HepG2 (cell line): Measurements from ENCODE around the gene NAGS. TPM values are rescaled to one million over a fixed set of nuclear protein-coding genes. Genes with fewer than 3 reads are reported as not detected.

ENCODE experiments used
- ATAC-seq: fragments of 200-7000 bp; cut with Tn5 transposase; 3 replicates; pipeline ENCODE4 v1.9.1; 2020; ENCODE audit warnings: mild to moderate bottlenecking, moderate library complexity
- BruUV-seq: library from RNA; stranded (reverse); fragments of 400-500 nt; replicated peaks from 2 replicates; lab custom pipeline; 2021; lab: Mats Ljungman, UMichigan
- CTCF ChIA-PET: fragments of 300-600 bp; formaldehyde crosslinking; extraction: SDS; loops from one replicate; lab custom pipeline; 2021; ENCODE audit warnings: low total read pairs, inconsistent platforms, low intra/inter-chr PET ratio; lab: Yijun Ruan, JAX
- POLR2A ChIA-PET: fragments of 350-600 bp; sonication (Branson Sonifier 250); formaldehyde crosslinking; loops from one replicate; lab custom pipeline; 2020; ENCODE audit warnings: antibody characterized with exemption, inconsistent platforms; lab: Yijun Ruan, JAX
- DNase-seq: peaks from one replicate; pipeline ENCODE4 v3.0.0-alpha.2; 2015; ENCODE audit warnings: low spot score
- FAIRE-seq: peaks from 3 replicates; lab custom pipeline; 2011; peaks lifted over from hg19 to GRCh38; lab: Jason Lieb, UNC
- H2AFZ ChIP-seq: one replicate; pipeline ENCODE4 v1.6.1; 2011; ENCODE audit warnings: low read length, inconsistent platforms
- H3K27ac ChIP-seq: fragments of 300-600 bp; 3 replicates; pipeline ENCODE4 v1.8.0; 2011; ENCODE audit warnings: mixed run types, mild to moderate bottlenecking, mixed read lengths, low read length, inconsistent platforms; ENCODE audit not compliant: insufficient read depth; ENCODE audit errors: extremely low read length
- H3K27me3 ChIP-seq, 2 experiments: fragments of 200-600 bp in 1 of 2; 2 replicates in 1 of 2; 3 replicates in 1 of 2; pipeline versions ENCODE4 v1.6.0 to v1.8.0; 2011; ENCODE audit warnings: low read length in 2 of 2, mild to moderate bottlenecking in 2 of 2, moderate library complexity in 2 of 2, inconsistent platforms in 1 of 2; ENCODE audit not compliant: insufficient read depth in 2 of 2, control insufficient read depth in 1 of 2
- H3K36me3 ChIP-seq, 2 experiments: fragments of 200-600 bp in 1 of 2; replicated peaks in 1 of 2; 2 replicates in 1 of 2; 3 replicates in 1 of 2; pipeline versions ENCODE4 v1.5.1 to v1.8.0; 2011; ENCODE audit warnings: low read length in 2 of 2, inconsistent platforms in 1 of 2; ENCODE audit not compliant: insufficient read depth in 2 of 2, control insufficient read depth in 1 of 2
- H3K4me1 ChIP-seq: 2 replicates; pipeline ENCODE4 v1.5.1; 2012; ENCODE audit warnings: low read length, inconsistent platforms; ENCODE audit not compliant: insufficient read depth
- H3K4me2 ChIP-seq: 2 replicates; pipeline ENCODE4 v1.6.0; 2011; ENCODE audit warnings: low read depth, low read length, inconsistent platforms
- H3K4me3 ChIP-seq, 3 experiments: fragments of 200-600 bp in 1 of 3; sonication (generic), shearing (Covaris generic) in 1 of 3; replicated peaks in 1 of 3; 2 replicates each; pipeline ENCODE4 v1.5.1; 2011 to 2016; ENCODE audit warnings: low read length in 3 of 3, inconsistent platforms in 2 of 3, low read depth in 2 of 3, mild to moderate bottlenecking in 2 of 3, control low read depth in 1 of 3, mixed read lengths in 1 of 3; ENCODE audit not compliant: insufficient read depth in 1 of 3
- H3K79me2 ChIP-seq: one replicate; pipeline ENCODE4 v1.6.1; 2011; ENCODE audit warnings: low read length, inconsistent platforms; ENCODE audit not compliant: insufficient read depth
- H3K9ac ChIP-seq: 2 replicates; pipeline ENCODE4 v1.6.0; 2011; ENCODE audit warnings: mild to moderate bottlenecking, low read depth, low read length, inconsistent platforms; ENCODE audit not compliant: insufficient read depth
- H3K9me3 ChIP-seq: 2 replicates; pipeline ENCODE4 v1.5.1; 2012; ENCODE audit warnings: mild to moderate bottlenecking, low read length
- H4K20me1 ChIP-seq: 2 replicates; pipeline ENCODE4 v1.6.0; 2011; ENCODE audit warnings: inconsistent platforms, mild to moderate bottlenecking, low read length, moderate library complexity; ENCODE audit not compliant: insufficient read depth
- ATF4 ChIP-seq, 2 experiments: fragments of 450-650 bp in 1 of 2; sonication (generic) in 1 of 2; formaldehyde crosslinking; IDR thresholded peaks; 2 replicates each; pipeline versions ENCODE4 v1.5.0 to v1.8.0; 2020 to 2022; ENCODE audit warnings: mild to moderate bottlenecking in 1 of 2, missing genetic modification reagents in 1 of 2
- GABPA ChIP-seq, 2 experiments: IDR thresholded peaks; 2 replicates each; pipeline ENCODE4 v1.6.1; 2011 to 2016; ENCODE audit warnings: low read depth in 2 of 2, low read length in 1 of 2, missing biosample characterization in 1 of 2, missing genetic modification characterization in 1 of 2
- MAZ ChIP-seq, 2 experiments: sonication (generic) in 1 of 2; formaldehyde crosslinking in 1 of 2; IDR thresholded peaks; 2 replicates each; pipeline versions ENCODE4 v1.5.0 to v1.6.1; 2012 to 2020; ENCODE audit warnings: low read depth in 2 of 2, mild to moderate bottlenecking in 2 of 2, borderline replicate concordance in 1 of 2, improper control_type of control experiment in 1 of 2, low read length in 1 of 2, missing genetic modification reagents in 1 of 2, moderate library complexity in 1 of 2
- NCOA2 ChIP-seq: sonication (generic); formaldehyde crosslinking; IDR thresholded peaks from 2 replicates; pipeline ENCODE4 v1.8.0; 2022; ENCODE audit warnings: inconsistent platforms
- PRDM15 ChIP-seq: sonication (generic); formaldehyde crosslinking; IDR thresholded peaks from 2 replicates; pipeline ENCODE4 v1.4.0; 2020; ENCODE audit warnings: missing genetic modification reagents
- SP1 ChIP-seq, 2 experiments: fragments of 450-650 bp in 1 of 2; sonication (generic) in 1 of 2; formaldehyde crosslinking in 1 of 2; IDR thresholded peaks; 2 replicates each; pipeline versions ENCODE4 v1.4.0 to v1.6.1; 2016 to 2020; ENCODE audit warnings: missing genetic modification reagents in 1 of 2
- ZBTB33 ChIP-seq: sonication (generic); formaldehyde crosslinking; IDR thresholded peaks from 2 replicates; pipeline ENCODE4 v1.4.0; 2020; ENCODE audit warnings: missing genetic modification reagents
- ZNF275 ChIP-seq: sonication (generic); formaldehyde crosslinking; IDR thresholded peaks from 2 replicates; pipeline ENCODE4 v1.8.0; 2022; ENCODE audit warnings: missing genetic modification reagents, mild to moderate bottlenecking, inconsistent platforms, borderline replicate concordance
- ZNF414 ChIP-seq: sonication (generic); formaldehyde crosslinking; IDR thresholded peaks from 2 replicates; pipeline ENCODE4 v1.5.0; 2020; ENCODE audit warnings: missing genetic modification reagents
- WGBS: methylation state at CpG from one replicate; pipeline ENCODE4 v1.1.6; 2017; ENCODE audit warnings: low lambda C conversion rate; 5-methylcytosine and 5-hydroxymethylcytosine counted together
- in situ Hi-C: cut with HindIII; loops from 2 replicates; pipeline ENCODE4 v1.10.0; 2017; ENCODE audit warnings: low pct_unique_long_range_greater_than_20kb; ENCODE audit not compliant: extremely low pct_ligation_motif_present
- intact Hi-C: fragments of 100-400 bp; cut with micrococcal nuclease; formaldehyde crosslinking; loops from one replicate; pipeline ENCODE4 v1.10.0; 2022; ENCODE audit not compliant: unreplicated experiment
- polyA plus RNA-seq, 8 experiments: library from polyadenylated mRNA; depleted of rRNA in 3 of 8; stranded (reverse) in 7 of 8; unstranded in 1 of 8; fragments of >200 nt; fragmentation: Illumina TruSeq in 4 of 8; extraction: Trizol in 4 of 8; gene quantifications; 2 replicates each; pipeline versions ENCODE4 v1.2.1 to v1.2.3, GENCODE V29; 2011 to 2016; ENCODE audit warnings: low read depth in 4 of 8, missing spikeins in 1 of 8, mixed read lengths in 1 of 8; ENCODE audit not compliant: insufficient read depth in 1 of 8
- total RNA-seq, 5 experiments: library from RNA; depleted of rRNA; stranded (reverse); fragments of >200 nt; fragmentation: Illumina TruSeq; extraction: Trizol; gene quantifications; 2 replicates each; pipeline ENCODE4 v1.2.3, GENCODE V29; 2016; ENCODE audit warnings: low read depth in 1 of 5

NAGS gene
- total and polyA plus RNA-seq, 2 of the 13 experiments (the other 11 are each of a cell fraction or from before 2014, with no cell fraction given), result 4.3 to 5.1 TPM

GRCh38 chr17:44006598-44007345 lies 2.4 kb downstream of the NAGS start:
- H3K9me3 ChIP-seq, result no peaks in the 10 kb centered on the region
- in situ Hi-C loops, result no loop called here
- H3K4me2 ChIP-seq, result no peak overlapping the region
- WGBS, result 77% methylated on average over 39 of the region's 40 CpGs
- FAIRE-seq (no peak), ATAC-seq (no peak), DNase-seq (no peak)
- H4K20me1 ChIP-seq, result no peaks in the 10 kb centered on the region
- intact Hi-C loops, result no loop called here
- TF ChIP-seq ATF4 (CRISPR knock-in tag; IDR thresholded peaks at IDR 0.05) (no peak), SP1 (IDR thresholded peaks at IDR 0.05) (no peak), SP1 (CRISPR knock-in tag; IDR thresholded peaks at IDR 0.05) (peak; percentile 41; the same call in 1 of the 2 replicates), NCOA2 (no peak), ZBTB33 (CRISPR knock-in tag) (peak; percentile 62), ZNF414 (no peak), ZNF275 (no peak), GABPA (IDR thresholded peaks at IDR 0.05; ENCODE audit: low read depth, low read length) (no peak), GABPA (CRISPR knock-in tag; IDR thresholded peaks at IDR 0.05; ENCODE audit: low read depth) (no peak), MAZ (IDR thresholded peaks at IDR 0.05; ENCODE audit: borderline replicate concordance, low read depth, low read length) (no peak), MAZ (CRISPR knock-in tag; IDR thresholded peaks at IDR 0.05; ENCODE audit: low read depth) (peak; percentile 49; the same call in 1 of the 2 replicates), PRDM15 (CRISPR knock-in tag) (no peak)
- peaks cover 0 to 15% of the 10 kb centered on the region in 2 experiments; a peak in 2 of 5 replicates for H3K36me3 ChIP-seq
- peaks cover 51% of the 10 kb centered on the region for H3K4me1 ChIP-seq
- ChIA-PET CTCF (no interaction called here), POLR2A (no interaction called here)
- no TSS peak for BruUV-seq
- no peak overlapping the region for H3K27ac ChIP-seq
- H2AFZ ChIP-seq, result no peak overlapping the region
- H3K4me3 ChIP-seq, result no peak overlapping the region
- H3K9ac ChIP-seq, result no peak overlapping the region
- H3K79me2 ChIP-seq, result no peaks in the 10 kb centered on the region
- no peaks in the 10 kb centered on the region for H3K27me3 ChIP-seq
